Mesenteric fat pad (tissue), 1 donor: ENCODE data around the gene GIT1. TPM values are rescaled to one million over a fixed set of nuclear protein-coding genes. Genes with fewer than 3 reads are reported as not detected.

Source experiments
- DNase-seq: peaks from one replicate; pipeline ENCODE4 v3.0.0-alpha.2; 2020; ENCODE audit warnings: low spot score
- total RNA-seq: library from RNA; stranded (reverse); fragmentation: NEBNext Ultra II Directional; extraction: Animal tissue kit (Norgen Biotek cat#: 25700); gene quantifications from one replicate; pipeline ENCODE4 v1.2.1, GENCODE V29; 2021
- donor health status: DM: yes; HTN: yes; CAD: no.

Gene GIT1
- total RNA-seq, 1 donor from 2014 or later: 47.7 TPM

DNA sequence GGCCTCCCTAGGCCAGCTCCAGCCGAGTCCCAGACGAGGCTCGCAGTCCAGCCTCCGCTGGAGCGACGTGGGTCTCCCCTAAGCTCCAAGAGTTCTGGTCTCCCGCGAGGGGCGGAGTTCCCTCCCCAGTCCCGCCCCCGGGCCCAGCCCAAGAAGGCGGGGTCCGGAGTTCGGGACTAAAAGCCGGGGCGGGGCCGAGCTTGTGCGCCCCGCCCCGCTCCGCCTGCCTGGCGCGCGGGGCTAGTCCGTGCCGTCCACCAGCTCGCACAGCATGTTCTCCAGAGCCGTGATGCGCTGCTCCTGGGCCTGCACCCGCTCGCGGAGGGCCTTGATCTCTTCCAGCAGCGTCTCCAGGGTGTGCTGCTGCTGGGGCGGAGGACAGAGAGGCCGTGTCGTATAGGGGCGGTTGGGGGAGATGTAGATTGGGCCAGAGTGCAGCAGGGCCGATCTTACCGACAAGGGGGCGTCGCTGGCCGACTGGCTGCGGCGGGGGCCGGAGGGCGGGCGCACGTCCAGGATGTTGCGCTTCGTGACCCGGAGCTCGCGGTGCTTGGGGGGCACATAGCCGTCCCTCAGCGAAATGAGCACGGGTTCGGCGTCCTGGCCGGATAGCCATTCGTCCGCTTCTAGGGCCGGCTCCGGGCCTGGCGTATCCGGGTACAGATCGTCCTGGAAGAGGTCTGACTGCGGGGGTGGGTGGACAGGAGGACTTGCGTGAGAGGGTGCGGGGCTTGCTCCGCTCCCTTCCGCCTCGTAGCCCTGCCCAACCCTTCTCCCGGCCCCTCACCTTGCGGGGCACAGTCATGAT, 26.2 kb upstream of the GIT1 start:
- peak; percentile 93 for DNase-seq

DNA sequence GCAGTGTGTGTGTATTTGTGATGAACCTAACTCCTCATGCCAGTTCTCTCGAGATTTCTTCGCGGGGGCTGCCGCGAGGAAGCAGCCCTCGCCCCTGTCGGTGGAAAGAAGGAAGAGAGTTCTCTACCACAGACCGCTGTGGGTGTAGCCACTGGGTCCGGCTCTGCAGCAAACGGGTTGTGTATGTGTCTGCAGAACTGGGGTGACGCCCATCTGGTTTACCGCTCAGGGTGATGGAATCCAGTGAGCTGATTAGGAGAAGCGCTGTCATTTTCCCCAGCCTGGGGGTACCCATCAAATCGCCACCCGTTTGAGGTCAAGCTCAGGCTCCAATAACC, 25.6 kb upstream of the GIT1 start:
- no peak for DNase-seq

DNA sequence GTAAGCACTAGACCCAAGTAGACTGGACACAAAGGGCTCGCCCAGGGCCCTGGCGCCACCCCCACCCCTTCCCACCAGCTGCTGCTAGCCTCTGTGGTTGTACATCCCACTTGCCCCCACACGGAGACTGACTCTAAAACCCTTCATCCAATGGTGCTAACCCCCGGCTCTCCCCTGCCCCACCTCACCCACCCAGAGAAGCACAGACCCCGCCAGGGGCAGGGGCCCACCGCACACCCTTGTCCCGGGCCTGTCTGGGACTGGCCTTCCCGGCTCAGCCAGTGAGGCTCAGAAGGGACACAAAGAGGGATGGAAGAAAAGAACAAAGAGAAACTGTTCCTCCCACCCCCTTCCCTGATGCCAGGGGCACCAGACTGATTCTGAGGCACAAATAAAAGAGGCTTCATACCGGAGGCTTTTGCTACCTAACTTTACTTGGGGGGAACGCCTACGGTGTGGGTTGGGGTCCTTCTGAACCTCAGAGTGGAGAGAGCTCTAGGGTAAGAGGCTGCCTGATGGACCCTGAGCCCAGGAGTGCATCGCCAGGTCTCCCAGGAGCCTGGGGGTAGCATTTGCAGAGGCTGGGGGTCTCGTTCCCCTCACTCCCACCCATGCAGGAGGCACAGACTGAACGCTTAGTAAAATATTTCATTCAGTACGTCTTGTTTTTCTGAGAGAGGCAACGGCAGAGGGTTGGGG, 25.1 kb upstream of the GIT1 start:
- no peak for DNase-seq

DNA sequence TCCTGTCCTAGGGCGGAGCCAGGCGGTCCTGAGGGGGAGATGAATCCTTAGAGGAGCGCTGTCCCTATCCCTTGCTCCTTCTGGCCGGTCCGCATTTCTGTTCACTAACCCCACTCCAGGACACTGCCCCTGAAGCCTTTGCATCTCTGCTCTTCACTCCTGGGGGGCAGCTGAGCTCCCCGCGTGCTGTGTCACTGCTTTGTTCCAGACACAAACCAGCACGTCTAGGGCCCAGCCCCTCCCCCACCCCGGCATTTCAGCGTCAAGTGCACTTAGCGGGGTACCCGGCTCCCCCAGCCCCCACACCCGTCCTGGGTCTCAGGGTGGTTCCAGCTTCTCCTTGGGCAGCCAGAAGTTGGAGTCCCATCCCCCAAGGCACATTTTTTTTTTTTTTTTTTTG, 24.4 kb upstream of the GIT1 start:
- no peak for DNase-seq

DNA sequence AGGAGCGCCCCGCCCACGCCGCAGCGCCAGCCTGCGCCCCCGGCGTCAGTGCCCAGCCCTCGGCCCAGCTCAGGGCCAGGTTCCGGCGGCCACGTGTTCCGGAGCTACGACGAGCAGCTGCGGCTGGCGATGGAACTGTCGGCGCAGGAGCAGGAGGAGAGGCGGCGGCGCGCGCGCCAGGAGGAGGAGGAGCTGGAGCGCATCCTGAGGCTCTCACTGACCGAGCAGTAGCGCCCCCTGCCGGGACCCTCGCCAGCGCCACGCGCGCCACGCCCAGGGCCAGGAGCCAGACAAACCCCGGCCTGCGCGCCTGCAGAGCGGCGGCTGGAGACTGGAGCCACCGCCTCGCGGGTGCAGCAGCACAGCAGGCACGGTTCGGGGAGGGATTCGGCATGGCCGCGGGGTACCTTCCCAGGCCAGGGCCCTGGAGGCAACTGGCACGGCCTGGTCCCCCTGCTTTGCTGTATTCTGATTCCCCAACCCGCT, 23.9 kb upstream of the GIT1 start:
- peak; percentile 98 for DNase-seq

DNA sequence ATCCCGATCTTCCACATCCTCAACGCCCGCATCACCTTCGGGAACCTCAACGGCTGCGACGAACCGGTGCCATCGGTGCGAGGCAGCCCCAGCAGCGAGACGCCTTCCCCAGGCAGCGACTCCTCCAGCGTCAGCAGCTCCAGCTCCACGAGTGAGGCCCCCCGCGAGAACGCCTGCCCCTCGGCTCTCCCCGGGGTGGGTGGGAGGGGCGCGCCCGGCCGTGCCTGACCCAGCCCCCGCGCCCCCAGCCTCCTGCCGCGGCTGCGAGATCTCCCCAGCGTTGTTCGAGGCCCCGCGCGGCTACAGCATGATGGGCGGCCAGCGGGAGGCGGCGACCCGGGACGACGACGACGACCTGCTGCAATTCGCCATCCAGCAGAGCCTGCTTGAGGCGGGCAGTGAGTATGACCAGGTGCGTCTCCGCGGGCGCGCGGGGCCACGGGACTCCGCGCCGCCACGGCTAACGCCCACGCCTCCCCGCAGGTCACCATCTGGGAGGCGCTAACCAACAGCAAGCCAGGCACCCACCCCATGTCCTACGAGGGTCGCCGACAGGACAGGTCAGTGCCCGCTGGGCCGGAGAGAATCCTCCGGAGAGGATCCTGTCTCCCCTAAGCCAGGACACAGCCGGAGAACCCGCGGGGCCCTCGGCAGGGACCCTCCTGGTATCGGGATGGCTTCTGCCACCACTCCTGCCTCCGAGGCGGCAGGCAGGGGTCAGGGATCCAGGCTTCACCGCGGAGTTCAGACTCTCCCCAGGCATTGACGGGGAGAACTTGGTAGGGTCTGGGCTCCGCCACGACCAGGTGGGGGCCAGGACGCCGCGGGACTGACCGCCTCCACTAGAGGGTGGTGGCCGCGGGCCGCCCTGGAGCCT, 23.2 kb upstream of the GIT1 start:
- DNase-seq: no peak

DNA sequence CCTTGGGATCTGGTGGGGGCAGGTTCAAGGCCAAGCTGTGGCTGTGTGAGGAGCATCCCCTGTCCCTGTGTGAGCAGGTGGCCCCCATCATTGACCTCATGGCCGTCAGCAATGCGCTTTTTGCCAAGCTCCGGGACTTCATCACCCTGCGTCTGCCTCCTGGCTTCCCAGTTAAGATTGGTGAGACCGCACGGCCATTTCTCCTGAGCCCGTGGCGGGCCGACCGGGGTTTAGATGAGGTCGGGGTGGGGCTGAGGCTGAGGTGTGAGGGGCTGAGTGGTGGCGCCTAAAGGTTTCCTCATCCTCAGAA, 22.6 kb upstream of the GIT1 start:
- no peak for DNase-seq

DNA sequence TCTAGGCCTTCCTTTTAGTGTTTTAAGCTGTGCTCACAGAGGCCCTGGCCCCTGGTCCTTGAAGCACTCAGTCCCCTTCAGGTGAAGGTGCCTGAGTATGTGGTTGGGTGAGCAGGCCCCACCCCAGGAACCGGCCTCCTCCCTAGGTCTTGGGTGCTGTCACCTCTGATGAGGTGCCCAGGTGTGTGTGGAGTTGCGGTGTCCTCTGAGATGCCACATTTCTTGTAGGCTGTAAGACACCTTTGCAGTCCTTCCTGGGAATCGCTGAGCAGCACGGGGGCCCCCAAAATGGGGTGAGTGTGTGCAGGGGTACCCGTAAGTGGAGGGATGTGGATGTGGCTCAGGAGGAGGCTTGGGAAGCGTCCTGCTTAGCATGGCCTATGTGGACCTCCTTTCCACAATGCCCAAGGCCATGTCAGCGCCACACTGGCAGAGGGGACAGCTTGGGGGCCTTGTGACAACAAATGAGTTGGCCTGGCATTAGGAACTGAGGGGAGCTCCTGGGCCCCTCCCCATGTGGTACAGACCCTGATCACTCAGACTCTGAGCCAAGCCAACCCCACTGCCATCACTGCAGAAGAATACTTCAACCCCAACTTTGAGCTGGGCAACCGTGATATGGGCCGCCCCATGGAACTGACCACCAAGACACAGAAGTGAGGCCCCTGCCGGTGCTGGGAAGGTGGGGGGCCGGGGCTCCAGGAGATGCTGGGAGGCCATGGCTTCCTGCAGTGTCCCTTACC, 22.1 kb upstream of the GIT1 start:
- DNase-seq: no peak

DNA sequence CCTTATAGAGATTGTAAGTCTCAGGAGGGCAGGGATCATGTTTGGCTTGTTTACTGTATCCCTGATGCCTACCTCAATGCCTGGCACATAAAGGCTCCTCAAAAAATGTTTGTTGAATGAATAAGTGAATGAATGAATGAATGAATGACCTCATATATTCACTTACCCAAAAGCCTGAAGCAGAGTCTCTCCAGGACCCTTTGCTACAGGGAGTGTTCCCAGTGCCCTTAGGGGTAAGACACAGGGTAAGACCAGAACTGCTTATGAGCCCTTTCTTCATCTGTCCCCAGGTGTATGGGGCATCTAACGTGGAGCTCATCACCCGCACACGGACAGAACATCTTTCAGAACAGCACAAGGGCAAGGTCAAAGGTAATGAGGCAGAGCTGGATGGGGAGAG, 20.9 kb upstream of the GIT1 start:
- DNase-seq: no peak

DNA sequence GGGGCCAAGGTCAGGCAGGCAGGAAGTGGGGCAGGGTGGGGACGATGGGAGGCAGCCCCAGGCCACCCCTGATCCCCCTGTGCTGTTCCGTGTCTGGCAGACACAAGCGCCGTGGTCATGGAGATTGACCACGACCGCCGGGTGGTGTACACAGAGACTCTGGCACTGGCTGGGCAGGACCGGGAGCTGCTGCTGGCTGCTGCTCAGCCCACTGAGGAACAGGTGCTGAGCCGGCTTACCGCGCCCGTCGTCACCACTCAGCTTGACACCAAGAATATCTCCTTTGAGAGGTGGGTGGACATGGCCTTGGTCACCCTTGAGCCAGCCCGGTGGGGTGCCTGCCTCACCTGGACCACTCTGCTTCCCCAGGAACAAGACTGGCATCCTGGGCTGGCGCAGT, 19.5 kb upstream of the GIT1 start:
- DNase-seq: no peak

DNA sequence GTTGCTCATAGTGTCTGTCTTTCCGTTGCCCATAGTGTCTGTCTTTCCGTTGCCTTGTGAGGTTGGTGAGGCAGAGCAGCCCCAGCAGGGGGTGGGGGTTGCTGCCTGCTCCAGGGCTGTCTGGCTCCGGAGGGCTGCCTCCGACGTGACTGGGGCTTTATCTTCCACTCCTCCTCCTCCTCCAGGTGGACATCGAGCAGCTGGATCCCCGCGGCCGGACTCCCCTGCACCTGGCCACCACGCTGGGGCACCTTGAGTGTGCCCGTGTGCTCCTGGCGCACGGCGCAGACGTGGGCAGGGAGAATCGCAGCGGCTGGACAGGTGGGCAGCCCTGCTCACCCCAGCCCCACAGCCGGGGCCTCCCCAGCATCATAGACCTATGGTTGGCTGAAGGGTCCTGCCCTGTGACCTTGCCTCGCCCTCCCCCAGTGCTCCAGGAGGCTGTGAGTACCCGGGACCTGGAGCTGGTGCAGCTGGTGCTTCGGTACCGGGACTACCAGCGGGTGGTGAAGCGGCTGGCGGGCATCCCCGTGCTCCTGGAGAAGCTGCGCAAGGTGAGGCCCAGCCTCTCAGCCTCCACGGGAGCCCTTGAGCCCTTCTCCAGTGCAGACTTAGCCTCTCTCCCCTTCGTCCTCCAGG, 18.2 kb upstream of the GIT1 start:
- DNase-seq: no peak

DNA sequence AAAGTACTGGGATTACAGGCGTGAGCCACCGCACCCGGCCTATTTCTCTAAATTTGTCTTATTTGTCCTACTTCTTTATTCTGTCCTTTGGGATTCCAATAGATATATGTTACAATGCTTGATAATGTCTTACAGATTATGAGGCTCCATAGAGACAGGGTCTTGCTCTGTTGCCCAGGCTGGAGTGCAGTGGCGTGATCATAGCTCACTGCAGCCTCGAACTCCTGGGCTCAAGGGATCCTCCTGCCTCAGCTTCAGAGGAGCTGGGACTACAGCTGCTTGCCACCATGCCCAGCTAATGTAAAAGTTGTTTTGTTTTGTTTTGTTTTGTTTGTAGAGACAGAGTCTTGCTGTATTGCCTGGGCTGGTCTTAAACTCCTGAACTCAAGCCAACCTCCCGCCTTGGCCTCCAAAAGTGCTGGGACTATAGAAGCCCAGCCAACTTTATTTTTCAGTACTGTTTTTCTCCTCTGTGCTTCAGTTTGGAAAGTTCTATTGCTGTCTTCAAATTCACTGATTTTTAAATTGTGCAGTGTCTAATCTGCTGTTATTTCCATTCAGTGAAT, 13.7 kb upstream of the GIT1 start:
- DNase-seq: no peak

DNA sequence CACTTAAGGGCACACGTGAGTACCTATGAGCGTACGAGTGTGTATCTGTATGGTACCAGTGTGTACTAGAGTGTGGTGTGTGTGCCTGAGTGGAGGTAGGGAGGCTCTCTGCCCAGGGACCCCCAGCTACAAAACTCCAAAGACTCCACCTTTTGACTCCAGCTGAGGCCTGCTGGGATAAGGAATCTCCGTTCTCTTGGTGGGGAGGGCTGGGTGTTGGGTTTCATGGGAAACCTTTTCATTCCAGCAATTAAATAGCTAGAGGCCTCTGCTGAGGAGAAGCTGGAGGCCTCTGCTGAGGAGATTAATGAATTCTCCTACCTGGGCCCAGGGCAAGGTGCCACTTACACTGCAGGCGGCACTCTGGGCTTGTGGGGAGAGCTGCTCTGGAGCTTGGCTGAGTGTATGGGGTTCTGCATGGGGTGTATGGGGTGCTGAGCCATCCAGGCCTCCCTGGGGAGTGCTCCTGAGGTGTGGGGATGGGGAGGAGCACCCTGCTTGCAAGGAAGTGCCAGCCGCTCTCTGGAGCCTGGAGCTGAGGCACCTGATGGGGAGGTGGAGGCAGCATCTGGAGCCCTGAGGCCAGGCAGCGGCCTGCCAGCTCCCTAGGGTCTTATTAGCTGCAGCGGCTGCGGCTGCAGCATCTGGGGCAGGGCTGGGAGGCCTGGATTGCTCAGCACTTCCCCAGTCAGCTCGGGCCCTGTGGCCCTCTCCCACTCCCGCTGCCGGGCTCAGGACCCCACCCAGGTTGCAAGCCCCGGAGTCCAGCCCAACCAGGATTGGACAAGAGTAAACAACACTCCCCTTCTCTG, 8.1 kb upstream of the GIT1 start:
- DNase-seq: no peak

DNA sequence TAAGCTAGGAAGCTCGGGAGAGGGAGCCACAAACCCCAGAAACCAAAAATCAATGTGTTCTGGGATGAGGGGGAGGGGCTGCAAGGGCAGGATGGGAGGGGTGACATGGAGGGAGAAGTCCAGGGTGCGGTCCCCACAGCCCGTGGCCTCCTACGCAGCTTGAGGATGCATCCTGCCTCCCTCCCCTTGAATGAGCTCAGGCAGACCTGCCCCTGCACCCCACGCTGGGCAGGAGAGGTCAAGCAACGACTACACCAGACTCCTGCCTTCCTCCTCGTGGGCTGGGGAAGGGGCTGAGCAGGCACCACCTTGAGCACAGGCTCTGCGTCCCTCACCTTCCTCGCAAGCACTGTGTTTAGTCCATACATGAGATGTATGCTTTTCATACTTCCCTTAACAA, 7.4 kb upstream of the GIT1 start:
- no peak for DNase-seq

DNA sequence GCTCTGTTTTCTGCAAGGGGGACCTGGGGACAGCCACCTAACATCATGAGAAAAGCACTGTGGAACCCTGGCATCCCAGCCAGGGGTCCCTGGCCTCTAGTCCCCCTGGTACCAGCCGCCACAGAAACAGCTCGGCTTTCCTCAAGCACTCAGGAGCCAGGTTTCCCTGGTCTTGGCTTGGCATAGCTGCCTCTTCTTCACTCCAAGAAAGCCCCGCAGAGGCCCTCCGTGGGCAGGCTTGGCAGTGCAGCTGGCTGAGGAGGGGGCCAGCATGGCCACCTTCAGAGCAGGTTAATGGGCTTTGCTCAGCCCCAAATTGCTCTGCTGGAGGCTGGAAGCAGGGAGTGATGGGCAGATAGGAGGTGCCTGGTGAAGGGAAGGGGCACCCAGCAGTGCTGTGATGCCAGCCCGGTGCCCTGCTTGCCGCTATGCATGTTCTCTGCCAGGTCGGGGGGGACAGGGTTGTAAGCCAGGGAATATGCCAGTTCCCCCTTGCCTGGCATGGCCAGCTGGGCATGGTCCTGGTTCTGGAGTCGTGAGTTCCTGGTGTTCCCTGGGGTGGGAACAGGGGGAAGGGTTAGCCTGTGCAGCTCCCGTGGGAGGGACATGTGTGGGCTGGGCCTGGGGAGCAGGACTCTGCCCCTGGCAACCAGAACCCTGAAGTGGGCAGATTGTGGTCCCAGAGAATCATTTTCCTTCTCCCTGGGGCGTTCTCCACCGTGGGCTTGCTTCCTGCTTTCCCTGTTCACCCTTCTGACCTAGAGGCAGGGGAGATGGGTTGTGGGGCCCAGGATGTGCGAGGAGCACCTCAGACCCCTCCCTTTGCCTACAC, 6.7 kb upstream of the GIT1 start:
- DNase-seq: no peak

DNA sequence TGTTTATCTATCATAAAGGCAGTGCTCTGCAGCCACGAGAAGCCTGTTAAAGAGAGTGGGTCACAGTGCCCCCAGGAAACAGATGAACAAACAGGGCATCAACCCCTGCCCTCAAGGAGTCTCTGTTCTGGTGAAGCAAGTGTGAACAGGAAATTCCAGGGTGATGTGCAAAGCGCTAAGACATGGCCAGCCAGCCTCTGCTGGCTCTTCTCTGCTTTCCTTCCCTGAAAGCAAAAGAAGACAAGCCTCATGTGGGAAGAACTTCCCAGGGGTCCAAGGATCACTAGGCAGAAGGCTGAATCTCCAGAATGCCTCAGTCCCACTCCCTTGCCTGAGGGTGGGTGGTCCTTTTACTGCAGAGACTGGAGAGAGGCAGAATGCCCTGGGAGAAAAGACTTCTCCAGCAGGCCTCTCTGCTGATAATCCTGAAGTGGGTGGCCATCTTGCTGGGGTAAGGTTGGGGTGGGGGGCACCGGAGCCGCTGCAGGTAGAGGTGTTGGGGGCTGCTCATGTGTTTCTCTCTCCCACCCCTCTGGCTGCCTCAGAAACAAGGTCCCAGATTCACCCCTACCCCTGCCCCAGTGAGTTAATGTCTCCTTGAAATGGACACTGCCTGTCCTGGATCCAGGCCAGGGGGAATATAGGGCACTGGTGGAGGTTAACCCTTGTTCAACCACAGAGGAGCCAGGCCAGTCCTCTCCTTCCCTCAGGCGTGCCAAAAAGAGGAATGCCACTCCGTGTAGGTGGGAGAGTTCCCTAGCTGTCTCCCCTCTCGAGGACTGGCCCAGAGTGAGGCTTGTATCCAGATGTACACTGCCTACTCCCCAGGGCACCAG, 5.9 kb upstream of the GIT1 start:
- DNase-seq: no peak

DNA sequence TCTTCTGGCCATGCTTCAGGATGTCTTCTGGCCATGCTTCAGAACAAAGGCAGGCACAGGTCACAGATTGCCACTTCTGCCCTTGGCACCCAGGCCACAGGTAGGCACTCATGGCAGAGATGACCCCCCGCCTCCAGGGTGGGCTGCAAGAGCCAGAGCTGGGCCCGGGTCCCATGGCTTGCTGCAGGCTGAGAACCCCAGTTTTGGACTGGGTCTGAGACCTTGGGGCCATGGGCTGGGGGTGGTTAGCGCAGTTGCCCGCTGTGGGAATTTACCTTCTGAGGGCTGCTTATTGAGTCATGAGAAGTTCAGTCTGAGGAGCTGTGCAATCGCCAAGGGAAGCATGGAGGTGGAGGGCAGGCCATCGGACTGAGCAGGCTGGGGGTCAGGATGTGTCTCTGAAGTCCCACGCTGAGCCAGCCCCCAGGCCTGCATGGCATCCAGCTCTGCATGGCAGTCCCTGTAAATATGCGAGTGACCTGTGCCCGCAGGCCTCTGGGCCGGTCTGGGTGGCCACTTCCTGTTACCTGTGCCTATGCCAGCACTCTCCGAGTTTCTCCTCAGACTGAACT, 5.2 kb upstream of the GIT1 start:
- DNase-seq: no peak
